Keratinocyte (primary cell): ENCODE data around the gene GPR22.

ENCODE experiments used
- CTCF ChIP-seq, 3 experiments: IDR thresholded peaks in 1 of 3; conservative IDR thresholded peaks in 1 of 3; optimal IDR thresholded peaks in 1 of 3; 2 replicates in 2 of 3; 3 replicates in 1 of 3; pipeline versions ENCODE3 to v1.5.1; 2011; ENCODE audit warnings: low read length in 3 of 3, mild to moderate bottlenecking in 3 of 3, moderate library complexity in 2 of 3, control low read depth in 1 of 3, inconsistent platforms in 1 of 3; ENCODE audit not compliant: insufficient read depth in 2 of 3; ENCODE audit errors: extremely low read depth in 1 of 3
- EZH2 ChIP-seq: IDR thresholded peaks from one replicate; pipeline ENCODE4 v1.6.1; 2012; ENCODE audit warnings: inconsistent platforms, mild to moderate bottlenecking, low read length, moderate library complexity

GRCh38 chr7:107446531-107446930 is 23.3 kb upstream of the GPR22 start:
- no peak for TF ChIP-seq CTCF (optimal IDR thresholded peaks at IDR 0.05 in 1 of 3, IDR thresholded peaks at IDR 0.05 in 1 of 3, conservative IDR thresholded peaks at IDR 0.05 in 1 of 3; ENCODE audit: extremely low read depth in 1 of 3, insufficient read depth in 2 of 3, low read length in 3 of 3)
- no peak for TF ChIP-seq EZH2
